ENCODE results near the gene PJVK. TPM values are rescaled to one million over a fixed set of nuclear protein-coding genes. Genes with fewer than 3 reads are reported as not detected.

Gene PJVK
- total RNA-seq, 1 donor from 2014 or later: 7.7 TPM

DNA sequence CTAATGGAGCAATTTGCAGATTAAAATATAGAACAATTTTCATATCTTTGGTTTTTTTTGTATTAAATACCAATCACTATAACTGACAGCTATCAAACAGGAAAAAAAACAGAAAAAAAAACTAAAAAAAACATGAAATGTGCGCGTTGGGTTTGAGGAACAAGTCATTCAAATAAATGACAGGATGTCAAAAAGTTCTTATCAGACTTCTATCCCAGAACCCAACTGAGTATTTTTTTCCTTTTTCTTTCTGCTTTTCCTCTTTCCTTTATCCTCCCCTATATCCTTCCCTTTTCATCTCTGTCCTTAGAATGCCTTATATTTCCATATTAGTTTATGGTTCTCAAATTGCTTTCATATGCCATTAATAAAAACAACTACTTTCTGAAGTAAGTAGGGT lies 14.5 kb upstream of the PJVK start:
- Mint-ChIP-seq H3K9me3 (ENCODE audit: low read depth) (no peaks in the 10 kb centered on the region), H3K27me3 (no peaks in the 10 kb centered on the region), H3K4me1 (ENCODE audit: low read depth) (no peaks in the 10 kb centered on the region), H3K27ac (no peak overlapping the region), H3K4me3 (ENCODE audit: low read depth) (no peak overlapping the region), H3K36me3 (ENCODE audit: insufficient read depth) (peaks cover 27% of the 10 kb centered on the region)
- DNase-seq (ENCODE audit: low spot score, unreplicated experiment): no peak
- TF ChIP-seq, protein P1, sequence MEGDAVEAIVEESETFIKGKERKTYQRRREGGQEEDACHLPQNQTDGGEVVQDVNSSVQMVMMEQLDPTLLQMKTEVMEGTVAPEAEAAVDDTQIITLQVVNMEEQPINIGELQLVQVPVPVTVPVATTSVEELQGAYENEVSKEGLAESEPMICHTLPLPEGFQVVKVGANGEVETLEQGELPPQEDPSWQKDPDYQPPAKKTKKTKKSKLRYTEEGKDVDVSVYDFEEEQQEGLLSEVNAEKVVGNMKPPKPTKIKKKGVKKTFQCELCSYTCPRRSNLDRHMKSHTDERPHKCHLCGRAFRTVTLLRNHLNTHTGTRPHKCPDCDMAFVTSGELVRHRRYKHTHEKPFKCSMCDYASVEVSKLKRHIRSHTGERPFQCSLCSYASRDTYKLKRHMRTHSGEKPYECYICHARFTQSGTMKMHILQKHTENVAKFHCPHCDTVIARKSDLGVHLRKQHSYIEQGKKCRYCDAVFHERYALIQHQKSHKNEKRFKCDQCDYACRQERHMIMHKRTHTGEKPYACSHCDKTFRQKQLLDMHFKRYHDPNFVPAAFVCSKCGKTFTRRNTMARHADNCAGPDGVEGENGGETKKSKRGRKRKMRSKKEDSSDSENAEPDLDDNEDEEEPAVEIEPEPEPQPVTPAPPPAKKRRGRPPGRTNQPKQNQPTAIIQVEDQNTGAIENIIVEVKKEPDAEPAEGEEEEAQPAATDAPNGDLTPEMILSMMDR (IDR thresholded peaks at IDR 0.05; ENCODE audit: unreplicated experiment): no peak

DNA sequence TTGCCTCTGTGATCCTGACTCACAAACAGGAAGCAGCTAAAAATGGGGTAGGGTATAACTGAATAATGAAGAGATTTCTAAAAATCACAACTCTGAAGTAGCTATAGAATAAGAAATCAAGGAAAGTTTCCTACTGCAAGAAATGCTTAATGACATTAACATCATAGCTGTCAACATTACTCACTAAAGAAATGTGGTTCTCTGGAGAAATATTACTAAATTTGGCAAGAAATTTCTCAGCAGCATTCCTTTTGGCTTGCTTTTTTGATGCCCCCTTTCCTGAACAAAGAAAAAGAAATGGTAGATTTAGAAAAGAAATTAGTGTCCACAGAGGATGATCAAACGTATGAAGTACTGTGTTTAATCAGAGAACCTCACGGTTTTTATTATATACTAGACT lies 9.8 kb upstream of the PJVK start:
- Mint-ChIP-seq H3K36me3 (ENCODE audit: insufficient read depth) (peaks cover 25% of the 10 kb centered on the region), H3K4me1 (ENCODE audit: low read depth) (no peaks in the 10 kb centered on the region)
- TF ChIP-seq, protein P1 (IDR thresholded peaks at IDR 0.05; ENCODE audit: unreplicated experiment): no peak

DNA sequence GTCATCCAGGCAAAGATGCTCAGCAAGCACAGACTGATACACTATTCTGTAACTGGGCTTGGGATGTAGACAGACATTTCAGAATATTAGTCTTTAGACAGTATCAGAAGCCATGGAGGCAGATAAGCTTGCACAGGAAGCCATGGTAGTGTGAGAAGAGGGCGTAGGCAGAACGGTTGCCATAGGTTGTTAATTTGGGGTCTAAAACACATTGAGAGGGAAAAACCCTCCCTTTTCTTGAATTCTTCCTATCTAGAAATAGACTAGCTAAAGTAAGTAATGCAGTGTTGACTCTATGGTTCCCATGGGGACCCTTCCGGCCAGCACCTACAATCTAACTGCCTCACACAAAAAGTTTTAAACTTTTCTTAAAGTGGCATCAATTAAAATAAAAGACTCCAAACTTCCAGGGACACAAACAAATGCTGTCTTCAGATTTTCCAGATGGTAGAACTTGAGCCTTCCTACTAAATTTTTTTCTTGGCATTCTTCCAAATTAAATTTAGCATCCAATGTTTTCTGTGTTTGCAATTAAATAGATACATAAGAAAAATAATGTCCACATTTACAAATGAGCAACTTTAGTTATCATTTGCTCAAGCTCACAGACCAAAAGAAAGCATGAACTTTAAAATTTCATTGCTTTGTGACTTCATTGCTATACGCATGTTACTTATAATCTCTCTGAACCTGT lies 2.1 kb upstream of the PJVK start:
- TF ChIP-seq, protein P1 (IDR thresholded peaks at IDR 0.05; ENCODE audit: unreplicated experiment): no peak
- H3K27ac Mint-ChIP-seq: peak overlapping the region; percentile 80
- no peak for DNase-seq (ENCODE audit: low spot score, unreplicated experiment)
- H3K36me3 Mint-ChIP-seq (ENCODE audit: insufficient read depth): peaks cover 20% of the 10 kb centered on the region
- no peaks in the 10 kb centered on the region for H3K27me3 Mint-ChIP-seq
- peaks cover 20% of the 10 kb centered on the region for H3K4me1 Mint-ChIP-seq (ENCODE audit: low read depth)
- no peaks in the 10 kb centered on the region for H3K9me3 Mint-ChIP-seq (ENCODE audit: low read depth)
- H3K4me3 Mint-ChIP-seq (ENCODE audit: low read depth): peak overlapping the region; percentile 84

More for the DNA sequence above, 9.8 kb upstream of the PJVK start:
- no peaks in the 10 kb centered on the region for H3K9me3 Mint-ChIP-seq (ENCODE audit: low read depth)
- no peak overlapping the region for H3K27ac Mint-ChIP-seq
- no peak overlapping the region for H3K4me3 Mint-ChIP-seq (ENCODE audit: low read depth)
- no peak for DNase-seq (ENCODE audit: low spot score, unreplicated experiment)
- H3K27me3 Mint-ChIP-seq: no peaks in the 10 kb centered on the region

DNA sequence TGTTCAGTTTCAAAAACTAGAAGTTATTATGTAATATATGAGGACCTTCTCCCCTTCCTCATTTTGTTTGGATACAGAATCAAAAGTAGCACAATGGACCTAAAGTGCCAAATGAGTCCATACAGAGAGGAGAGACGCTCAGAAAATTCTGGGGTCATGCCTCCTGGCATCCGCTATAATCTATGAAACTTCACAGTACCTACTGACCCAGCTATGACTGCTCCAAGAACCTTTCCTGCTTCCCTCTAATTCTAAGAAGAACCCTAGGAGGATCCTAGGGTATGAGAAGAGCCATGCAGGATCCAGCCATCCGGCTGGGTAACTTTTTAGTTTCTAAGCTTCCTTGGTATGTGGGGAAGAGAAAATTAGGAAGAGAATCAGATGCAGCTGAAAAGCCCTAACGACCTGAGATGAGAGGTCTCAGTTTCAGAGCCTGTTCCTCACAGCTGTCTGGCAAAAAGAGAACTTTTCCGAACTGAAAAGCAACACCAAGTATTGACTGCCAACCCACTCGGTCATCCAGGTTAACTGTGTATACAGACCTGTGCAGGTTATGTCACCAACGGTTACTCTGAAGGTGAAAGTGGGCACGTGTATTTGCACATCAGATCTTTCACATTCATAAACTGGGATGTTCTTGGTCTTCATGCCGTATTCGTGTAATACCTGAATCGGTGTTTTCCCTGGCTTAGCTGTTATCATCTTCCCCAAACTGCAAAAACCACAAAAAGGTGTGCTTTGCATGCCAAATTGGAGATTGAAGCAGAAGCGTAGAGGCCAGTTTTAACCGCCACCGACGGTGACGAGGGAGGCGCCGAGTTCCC lies 1.3 kb upstream of the PJVK start:
- H3K27me3 Mint-ChIP-seq: no peaks in the 10 kb centered on the region
- H3K4me1 Mint-ChIP-seq (ENCODE audit: low read depth): peaks cover 20% of the 10 kb centered on the region
- H3K9me3 Mint-ChIP-seq (ENCODE audit: low read depth): no peaks in the 10 kb centered on the region
- TF ChIP-seq, protein P1 (IDR thresholded peaks at IDR 0.05; ENCODE audit: unreplicated experiment): no peak
- peak overlapping the region; percentile 84 for H3K4me3 Mint-ChIP-seq (ENCODE audit: low read depth)
- H3K36me3 Mint-ChIP-seq (ENCODE audit: insufficient read depth): peaks cover 20% of the 10 kb centered on the region
- H3K27ac Mint-ChIP-seq: peak overlapping the region; percentile 95
- DNase-seq (ENCODE audit: low spot score, unreplicated experiment): no peak

DNA sequence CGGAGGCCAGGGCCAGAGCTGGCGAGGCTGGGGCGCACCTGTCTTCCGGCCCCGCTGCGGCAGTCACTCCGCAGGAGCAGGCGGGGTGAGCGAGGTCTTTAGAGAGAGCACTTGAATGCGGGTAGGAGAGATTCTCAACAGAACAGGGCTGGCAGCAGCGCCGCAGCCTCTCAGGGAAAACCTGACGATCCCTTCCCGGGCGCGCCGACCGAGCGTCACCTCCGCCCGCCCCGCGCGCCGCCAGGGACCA lies 729 bp upstream of the PJVK start:
- Mint-ChIP-seq H3K27ac (peak overlapping the region; percentile 95), H3K4me1 (ENCODE audit: low read depth) (peaks cover 20% of the 10 kb centered on the region), H3K36me3 (ENCODE audit: insufficient read depth) (peaks cover 19% of the 10 kb centered on the region), H3K4me3 (ENCODE audit: low read depth) (peak overlapping the region; percentile 84), H3K9me3 (ENCODE audit: low read depth) (no peaks in the 10 kb centered on the region), H3K27me3 (no peaks in the 10 kb centered on the region)
- TF ChIP-seq, protein P1 (IDR thresholded peaks at IDR 0.05; ENCODE audit: unreplicated experiment): no peak
- DNase-seq (ENCODE audit: low spot score, unreplicated experiment): no peak
